H1 (cell line): Measurements from ENCODE around the gene MRPL32. TPM values are rescaled to one million over a fixed set of nuclear protein-coding genes. Genes with fewer than 3 reads are reported as not detected.

ENCODE experiments used
- BRCA1 ChIP-seq: IDR thresholded peaks from 2 replicates; pipeline ENCODE4 v1.6.1; 2012; ENCODE audit warnings: low read depth, low read length, improper control_type of control experiment
- HDAC6 ChIP-seq: IDR thresholded peaks from one replicate; pipeline ENCODE4 v1.7.1; 2012; ENCODE audit warnings: low read depth, mild to moderate bottlenecking, inconsistent platforms, low read length, moderate library complexity
- KDM1A ChIP-seq: fragments of 200-600, 300-600 bp; sonication (generic); IDR thresholded peaks from 2 replicates; pipeline ENCODE4 v1.7.1; 2016; ENCODE audit warnings: mild to moderate bottlenecking, low read length, borderline replicate concordance
- SP4 ChIP-seq: IDR thresholded peaks from 2 replicates; pipeline ENCODE4 v1.6.1; 2012; ENCODE audit warnings: low read length, inconsistent platforms
- USF2 ChIP-seq: IDR thresholded peaks from 2 replicates; pipeline ENCODE4 v1.6.1; 2011; ENCODE audit warnings: low read length, improper control_type of control experiment
- polyA plus RNA-seq, 7 experiments: library from polyadenylated mRNA; depleted of rRNA in 3 of 7; stranded (reverse) in 5 of 7; unstranded in 2 of 7; fragments of >200 nt in 5 of 7; fragments of 200-250 nt in 2 of 7; gene quantifications; 1 replicate in 5 of 7; 2 replicates in 1 of 7; 4 replicates in 1 of 7; pipeline versions ENCODE4 v1.2.1 to v1.2.3, GENCODE V29; 2011 to 2013; ENCODE audit warnings: missing spikeins in 2 of 7, mixed read lengths in 2 of 7
- total RNA-seq: library from RNA; stranded (reverse); fragmentation: NEBNext Ultra II Directional; extraction: Animal tissue kit (Norgen Biotek cat#: 25700); gene quantifications from 2 replicates; pipeline ENCODE4 v1.2.1, GENCODE V29; 2021

Gene MRPL32
- total and polyA plus RNA-seq, 2 of the 8 experiments (the other 6 are each of a cell fraction or from before 2014, with no cell fraction given) = 50.9 to 97.2 TPM

DNA sequence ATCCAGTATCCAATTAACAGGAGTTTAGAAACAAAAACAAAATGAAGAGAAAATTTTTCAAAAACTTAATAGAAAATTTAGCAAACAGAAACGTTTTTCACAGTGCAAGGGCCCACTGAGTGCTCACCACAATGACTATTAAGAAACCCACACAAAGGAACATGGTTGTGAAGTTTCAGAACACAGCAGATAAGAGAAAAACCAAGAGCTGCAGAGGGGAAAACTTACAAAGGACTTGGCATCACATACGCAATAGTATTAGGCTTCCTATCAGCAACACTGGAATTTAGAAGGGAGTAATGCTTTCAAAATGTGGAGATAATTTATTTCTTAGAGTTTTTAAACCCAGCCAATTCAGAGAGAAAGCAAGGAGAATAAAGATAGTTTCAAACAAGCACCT, 18.6 kb upstream of the MRPL32 start (continued):
- TF ChIP-seq USF2 = no peak
- no peak for TF ChIP-seq SP4
- TF ChIP-seq BRCA1 = no peak
- TF ChIP-seq KDM1A = no peak
- TF ChIP-seq HDAC6 = no peak
